Stomach smooth muscle (tissue), 2 donors: ENCODE data around the gene ADGRL3.

ENCODE experiments used
- H3K27ac ChIP-seq: one replicate; pipeline ENCODE4 v1.7.0; 2013; ENCODE audit warnings: mild to moderate bottlenecking, low read length, inconsistent platforms
- H3K27me3 ChIP-seq, 2 donors: one replicate each; pipeline ENCODE4 v1.7.0; 2013; ENCODE audit warnings: low read length in 2 of 2; ENCODE audit not compliant: insufficient read depth in 2 of 2, control insufficient read depth in 1 of 2
- H3K36me3 ChIP-seq, 2 donors: one replicate each; pipeline ENCODE4 v1.7.0; 2013; ENCODE audit warnings: low read length in 2 of 2; ENCODE audit not compliant: control insufficient read depth in 2 of 2, insufficient read depth in 2 of 2
- H3K4me1 ChIP-seq: one replicate; pipeline ENCODE4 v1.7.0; 2013; ENCODE audit warnings: low read length; ENCODE audit not compliant: control insufficient read depth, insufficient read depth
- H3K4me3 ChIP-seq, 2 donors: one replicate each; pipeline ENCODE4 v1.7.0; 2013; ENCODE audit warnings: low read length in 2 of 2
- H3K9ac ChIP-seq, 2 donors: one replicate each; pipeline ENCODE4 v1.7.0; 2013; ENCODE audit warnings: low read length in 2 of 2, mild to moderate bottlenecking in 1 of 2
- H3K9me3 ChIP-seq, 2 donors: one replicate each; pipeline ENCODE4 v1.7.0; 2013; ENCODE audit warnings: low read length in 2 of 2; ENCODE audit not compliant: control insufficient read depth in 2 of 2
- donor health status: healthy.
- donor health status: Pancreatic carcinoma.

The ADGRL3 gene

DNA sequence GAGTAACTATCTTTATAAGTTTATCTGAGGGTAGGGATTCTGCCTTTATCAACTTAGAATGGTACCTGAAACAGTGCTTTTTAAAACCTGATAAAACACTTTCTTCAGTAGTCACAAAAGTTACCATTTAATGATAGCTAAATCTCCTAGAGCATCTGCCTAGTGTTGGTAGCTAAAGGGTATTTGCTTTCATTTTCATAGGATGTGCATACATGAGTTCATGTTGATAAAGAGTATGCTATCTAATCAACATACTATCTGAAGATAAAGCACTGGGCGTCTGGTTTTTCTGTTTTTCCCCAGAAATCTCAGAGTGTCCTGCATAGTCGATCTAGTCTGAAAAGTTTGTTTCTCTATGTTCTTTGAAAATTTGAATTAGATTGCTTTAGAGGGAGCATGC, 75.1 kb downstream of the ADGRL3 start:
- Histone ChIP-seq H3K4me3 (no peak overlapping the region), H3K27ac (no peak overlapping the region), H3K27me3 (no peaks in the 10 kb centered on the region), H3K4me1 (no peaks in the 10 kb centered on the region), H3K36me3 (no peaks in the 10 kb centered on the region), H3K9me3 (no peaks in the 10 kb centered on the region), H3K9ac (no peak overlapping the region)

DNA sequence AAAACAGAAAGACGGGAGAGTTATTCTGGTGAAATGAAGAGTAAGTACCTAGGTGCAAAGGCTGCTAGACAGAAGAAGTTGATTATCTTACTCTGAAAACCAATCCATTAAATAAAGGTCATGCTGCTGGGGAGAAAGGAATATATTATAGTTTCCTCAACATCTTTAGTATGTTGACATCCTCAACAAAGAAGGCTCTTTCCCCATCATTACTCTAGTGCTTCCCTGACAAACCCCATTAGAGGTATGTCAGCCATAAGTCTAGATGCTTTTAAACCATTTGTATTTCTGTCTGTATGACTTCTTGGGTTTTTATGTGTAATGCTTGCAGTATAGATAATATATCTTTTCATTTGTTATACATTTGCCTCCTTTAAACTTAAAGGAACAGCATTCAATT, 75.9 kb downstream of the ADGRL3 start:
- Histone ChIP-seq H3K4me1 (no peaks in the 10 kb centered on the region), H3K9me3 (no peaks in the 10 kb centered on the region), H3K27me3 (no peaks in the 10 kb centered on the region), H3K27ac (no peak overlapping the region), H3K4me3 (no peak overlapping the region), H3K36me3 (no peaks in the 10 kb centered on the region), H3K9ac (no peak overlapping the region)

DNA sequence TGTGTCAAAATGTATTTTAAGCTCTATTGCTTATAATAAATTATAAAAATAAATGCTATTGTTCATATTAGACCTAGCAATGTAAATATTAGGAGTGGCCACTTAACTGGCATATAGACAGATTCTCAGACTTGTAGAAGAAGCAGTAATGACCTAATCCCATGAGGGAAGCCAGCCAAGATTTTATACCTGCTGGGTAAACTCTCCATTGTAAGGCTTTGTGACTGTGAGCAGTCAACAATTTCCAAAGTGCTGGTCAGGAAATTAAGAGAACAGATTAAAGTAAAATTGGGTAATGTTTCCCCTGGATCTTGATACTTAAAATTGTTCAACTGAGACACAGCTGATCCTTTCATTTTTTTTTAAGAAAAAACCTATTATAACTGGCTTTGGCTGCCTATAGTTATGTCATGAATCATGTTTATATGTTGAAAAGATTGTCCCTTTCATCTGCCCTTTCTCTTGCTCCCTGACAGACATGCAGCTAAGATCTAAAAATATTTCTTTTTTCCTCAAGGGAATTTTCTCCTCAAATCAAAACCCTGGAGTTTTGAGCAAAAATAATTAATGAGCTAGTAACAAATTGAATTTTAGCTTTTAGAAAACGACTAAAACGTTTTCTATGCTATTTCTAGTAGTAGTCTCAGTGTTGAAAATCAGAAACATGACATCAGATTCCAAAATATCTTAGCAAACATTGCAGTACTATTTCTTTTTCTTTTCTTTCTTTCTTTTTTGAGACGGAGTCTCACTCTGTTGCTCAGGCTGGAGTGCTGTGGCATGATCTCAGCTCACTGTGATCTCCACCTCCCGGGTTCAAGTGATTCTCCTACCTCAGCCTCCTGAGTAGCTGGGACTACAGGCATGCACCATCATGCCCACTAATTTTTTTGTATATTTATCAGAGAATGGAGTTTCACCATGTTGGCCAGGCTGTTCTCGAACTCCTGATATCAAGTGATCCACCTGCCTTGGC, 77.9 kb downstream of the ADGRL3 start:
- no peaks in the 10 kb centered on the region for H3K9me3 ChIP-seq
- H3K4me3 ChIP-seq = no peak overlapping the region
- H3K27ac ChIP-seq = no peak overlapping the region

DNA sequence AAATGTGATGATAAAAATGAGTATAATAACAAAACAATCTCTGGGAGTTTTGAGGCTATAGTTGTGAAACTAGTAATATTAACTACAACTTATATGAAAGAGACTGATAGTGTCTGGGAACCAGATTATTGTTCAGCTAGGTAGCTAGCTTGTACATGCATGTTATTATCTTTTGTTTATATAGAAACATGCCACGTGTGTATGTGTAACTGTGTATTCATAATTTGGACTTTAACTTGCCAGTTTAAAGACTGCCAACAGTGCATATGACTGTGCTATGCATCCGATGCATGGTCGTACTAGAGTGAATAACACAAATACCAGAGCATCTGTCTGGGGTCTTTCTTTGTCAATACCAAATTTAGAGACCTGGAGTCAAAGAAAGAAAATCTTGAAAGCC, 92.2 kb downstream of the ADGRL3 start:
- no peaks in the 10 kb centered on the region for H3K27me3 ChIP-seq

More for the DNA sequence above, 77.9 kb downstream of the ADGRL3 start:
- no peaks in the 10 kb centered on the region for H3K27me3 ChIP-seq
- no peak overlapping the region for H3K9ac ChIP-seq
- H3K4me1 ChIP-seq = no peaks in the 10 kb centered on the region
- H3K36me3 ChIP-seq = no peaks in the 10 kb centered on the region

DNA sequence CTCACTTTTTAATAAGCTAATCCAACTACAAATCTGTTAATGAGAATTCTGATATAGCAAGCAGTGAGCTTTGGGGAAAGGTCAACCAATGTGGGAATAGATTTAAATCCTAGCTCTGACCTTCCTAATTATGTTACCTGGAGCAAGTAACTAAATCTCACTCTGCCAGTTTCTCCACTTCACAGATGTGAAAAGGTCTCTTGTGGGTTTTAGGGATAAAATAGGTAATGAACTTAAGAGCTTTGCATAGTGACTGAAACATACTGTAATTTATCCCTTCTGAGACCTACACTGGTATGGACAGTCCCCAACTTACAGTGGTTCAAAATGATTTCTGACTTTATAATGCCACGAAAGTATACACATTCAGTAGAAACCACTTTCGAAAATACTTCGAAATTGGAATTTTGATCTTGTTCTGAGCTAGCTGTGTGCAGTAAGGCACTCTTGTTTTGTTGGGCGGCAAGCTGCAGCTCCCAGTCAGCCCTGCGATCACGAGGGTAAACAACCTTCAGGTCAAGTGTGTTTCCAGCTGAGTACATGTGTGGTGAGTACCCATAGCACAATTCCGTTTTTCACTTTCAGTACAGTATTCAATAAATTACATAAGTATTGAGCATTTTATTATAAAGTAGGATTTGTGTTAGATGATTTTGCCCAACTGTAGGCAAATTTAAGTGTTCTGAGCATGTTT, 93.7 kb downstream of the ADGRL3 start:
- H3K27ac ChIP-seq = no peak overlapping the region
- no peaks in the 10 kb centered on the region for H3K4me1 ChIP-seq
- H3K36me3 ChIP-seq = no peaks in the 10 kb centered on the region
- no peaks in the 10 kb centered on the region for H3K27me3 ChIP-seq
- no peaks in the 10 kb centered on the region for H3K9me3 ChIP-seq
- no peak overlapping the region for H3K9ac ChIP-seq
- no peak overlapping the region for H3K4me3 ChIP-seq

More for the DNA sequence above, 92.2 kb downstream of the ADGRL3 start:
- Histone ChIP-seq H3K27ac (no peak overlapping the region), H3K9me3 (no peaks in the 10 kb centered on the region), H3K4me1 (no peaks in the 10 kb centered on the region), H3K9ac (no peak overlapping the region), H3K36me3 (no peaks in the 10 kb centered on the region), H3K4me3 (no peak overlapping the region)

DNA sequence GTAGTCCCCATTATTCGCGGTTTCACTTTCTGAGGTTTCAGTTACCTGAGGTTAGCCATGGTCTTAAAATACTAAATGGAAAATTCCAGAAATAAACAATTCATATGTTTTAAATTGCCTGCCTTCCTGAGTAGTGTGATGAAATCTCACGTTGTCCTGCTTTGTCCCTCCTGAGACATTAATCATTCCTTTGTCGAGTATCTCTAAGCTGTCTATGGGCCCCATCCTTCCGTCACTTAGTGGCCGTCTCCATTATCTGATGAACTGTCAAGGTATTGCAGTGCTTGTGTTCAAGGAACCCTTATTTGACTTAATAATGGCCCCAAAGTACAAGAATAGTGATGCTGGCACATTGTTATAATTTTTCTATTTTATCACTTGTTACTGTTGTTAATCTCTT, 94.8 kb downstream of the ADGRL3 start:
- no peak overlapping the region for H3K27ac ChIP-seq
- H3K9me3 ChIP-seq = no peaks in the 10 kb centered on the region
- no peaks in the 10 kb centered on the region for H3K4me1 ChIP-seq
- no peaks in the 10 kb centered on the region for H3K27me3 ChIP-seq
- H3K36me3 ChIP-seq = no peaks in the 10 kb centered on the region
- H3K4me3 ChIP-seq = no peak overlapping the region
- no peak overlapping the region for H3K9ac ChIP-seq

DNA sequence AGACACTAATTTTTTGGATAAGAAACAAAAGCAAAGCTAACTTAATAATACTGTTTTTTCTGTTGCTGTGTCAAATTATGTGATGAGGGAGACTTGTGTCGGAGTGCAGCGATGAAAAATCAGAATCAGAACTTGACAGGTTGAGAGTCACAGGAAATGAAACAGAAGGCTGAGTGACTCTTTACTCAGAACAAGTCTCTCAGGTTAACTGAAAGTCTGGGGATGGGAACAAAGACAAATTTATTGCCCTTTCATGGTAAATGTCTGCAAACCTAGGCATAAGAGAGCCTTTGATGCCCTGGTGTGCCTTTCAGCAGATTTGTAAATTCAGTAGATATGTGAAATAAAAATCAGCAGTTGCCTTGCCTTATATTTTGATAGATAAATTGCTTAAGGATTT, 96.0 kb downstream of the ADGRL3 start:
- Histone ChIP-seq H3K27me3 (no peaks in the 10 kb centered on the region), H3K9ac (no peak overlapping the region), H3K9me3 (no peaks in the 10 kb centered on the region), H3K36me3 (no peaks in the 10 kb centered on the region), H3K27ac (no peak overlapping the region), H3K4me1 (no peaks in the 10 kb centered on the region), H3K4me3 (no peak overlapping the region)

DNA sequence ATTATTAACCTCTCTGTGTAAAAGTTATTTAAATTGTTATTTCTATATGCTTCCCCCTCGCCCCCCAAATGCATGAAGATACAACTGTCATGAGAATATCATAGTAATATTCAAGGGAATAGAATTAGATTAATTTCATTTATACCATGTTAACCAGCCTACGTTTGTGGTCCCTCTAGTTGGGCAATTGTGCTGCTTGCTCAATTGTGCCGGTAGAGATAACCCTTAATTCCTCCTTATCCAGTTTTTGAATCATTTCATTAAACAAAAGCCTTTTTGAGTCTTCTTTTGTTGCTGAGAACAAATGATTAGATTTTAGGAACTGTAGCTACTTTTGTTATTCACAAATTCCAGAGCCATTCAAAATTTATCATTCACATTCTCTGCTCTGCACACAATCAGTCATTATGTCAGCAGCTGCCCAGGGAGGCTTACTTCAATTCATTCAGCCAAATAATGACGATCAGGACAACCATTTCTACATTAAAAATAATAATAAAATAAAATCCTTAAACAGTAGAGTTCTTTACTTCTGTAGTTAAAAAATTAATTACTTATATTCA, 98.1 kb downstream of the ADGRL3 start:
- Histone ChIP-seq H3K9ac (no peak overlapping the region), H3K36me3 (no peaks in the 10 kb centered on the region), H3K27ac (no peak overlapping the region), H3K4me1 (no peaks in the 10 kb centered on the region), H3K4me3 (no peak overlapping the region), H3K9me3 (no peaks in the 10 kb centered on the region), H3K27me3 (no peaks in the 10 kb centered on the region)

DNA sequence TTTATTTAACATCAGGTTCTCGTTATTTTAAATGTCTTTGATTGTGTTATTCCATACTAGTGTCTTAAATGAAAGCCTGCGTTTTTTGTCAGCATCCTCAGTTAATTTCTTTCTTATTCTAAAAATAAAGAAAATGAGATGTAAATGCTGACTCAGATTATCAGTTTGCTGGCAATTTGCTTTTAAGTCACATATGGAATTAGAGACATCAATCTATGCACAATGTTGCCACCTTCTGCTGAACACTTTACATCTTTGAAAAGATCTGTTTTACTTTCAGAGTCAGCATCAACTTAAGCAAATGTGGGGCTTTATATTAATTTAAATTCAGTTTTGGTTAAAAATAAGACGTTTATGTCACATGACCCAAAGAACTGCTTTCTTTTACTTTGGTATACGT, 99.2 kb downstream of the ADGRL3 start:
- Histone ChIP-seq H3K9me3 (no peaks in the 10 kb centered on the region), H3K9ac (no peak overlapping the region), H3K4me3 (no peak overlapping the region), H3K27ac (no peak overlapping the region), H3K27me3 (no peaks in the 10 kb centered on the region), H3K4me1 (no peaks in the 10 kb centered on the region), H3K36me3 (no peaks in the 10 kb centered on the region)

DNA sequence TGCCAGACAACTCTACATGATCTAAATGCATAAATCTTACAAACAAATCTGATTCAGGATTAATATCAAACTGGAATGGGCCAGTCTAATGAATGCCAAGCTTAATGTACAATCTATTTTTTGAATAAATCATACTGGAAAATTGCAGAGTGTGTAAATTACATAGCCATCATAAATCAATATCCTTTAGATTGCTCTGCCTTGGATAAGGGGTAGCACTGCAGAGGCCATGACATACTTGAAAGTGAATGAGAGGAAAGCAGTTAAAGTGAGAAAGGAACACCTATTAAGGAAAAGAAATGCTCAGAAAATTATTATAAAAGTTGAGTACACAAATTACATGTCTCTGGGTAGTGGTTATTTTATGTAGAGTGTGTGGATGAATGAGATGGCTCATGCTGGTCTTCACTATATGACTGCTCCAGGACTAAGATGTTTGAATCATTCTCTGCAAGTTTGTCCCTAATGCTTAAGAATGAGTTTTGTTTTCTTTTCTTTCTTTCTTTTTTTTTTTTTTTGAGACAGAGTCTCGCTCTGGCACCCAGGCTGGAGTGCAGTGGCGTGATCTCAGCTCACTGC, 100.2 kb downstream of the ADGRL3 start:
- Histone ChIP-seq H3K4me1 (no peaks in the 10 kb centered on the region), H3K9me3 (no peaks in the 10 kb centered on the region), H3K36me3 (no peaks in the 10 kb centered on the region)

More for the DNA sequence above, 100.2 kb downstream of the ADGRL3 start:
- Histone ChIP-seq H3K4me3 (no peak overlapping the region), H3K27ac (no peak overlapping the region), H3K27me3 (no peaks in the 10 kb centered on the region), H3K9ac (no peak overlapping the region)
